ENCODE data around the gene NCKAP5.
A peak's percentile ranks its signal among the peaks of the same experiment; 100 is the strongest.

NCKAP5 gene

DNA sequence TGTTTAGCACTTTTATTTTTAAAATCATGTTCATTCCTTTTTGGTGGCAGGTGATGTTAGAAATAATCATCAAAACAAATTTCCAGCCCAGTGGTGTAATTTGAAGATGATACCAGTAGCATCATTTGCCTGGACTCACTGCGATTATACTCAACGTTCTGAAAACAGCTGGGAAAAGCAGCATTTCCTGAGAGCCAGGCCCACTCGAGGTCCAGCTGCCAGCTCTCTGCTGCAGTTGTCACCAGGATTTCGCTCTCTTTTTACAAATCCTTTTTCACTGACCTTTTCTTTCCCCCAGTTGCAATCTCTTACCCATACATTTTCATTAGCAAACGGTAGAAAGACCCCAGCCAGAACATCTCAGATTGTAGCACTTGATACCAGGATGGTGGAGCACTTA, 787.6 kb downstream of the NCKAP5 start:
- DNase-seq = no peak

DNA sequence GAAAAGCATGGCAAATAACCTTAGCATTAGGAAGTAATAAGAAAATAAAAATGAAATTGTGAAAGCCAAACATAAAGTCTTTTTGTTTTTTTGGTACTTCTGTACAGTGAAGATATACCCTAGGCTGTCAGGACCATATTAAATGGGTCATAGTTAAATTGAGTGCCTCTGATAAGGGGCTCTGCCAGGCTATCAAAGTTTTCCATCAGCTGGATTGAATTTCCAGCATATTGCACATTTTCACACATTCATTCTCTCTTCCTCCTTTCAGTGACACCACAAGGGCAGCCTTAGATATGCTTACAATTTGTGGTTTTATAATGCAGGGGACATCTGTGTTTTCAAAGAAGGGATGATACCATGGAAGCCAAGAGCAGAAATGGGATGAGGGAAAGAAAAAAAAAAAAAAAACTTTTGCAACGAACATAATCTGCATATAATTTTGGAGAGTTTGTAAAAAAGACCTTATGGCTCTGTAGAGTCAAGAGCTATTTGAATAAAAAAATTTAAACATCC, 789.0 kb downstream of the NCKAP5 start:
- DNase-seq = no peak

DNA sequence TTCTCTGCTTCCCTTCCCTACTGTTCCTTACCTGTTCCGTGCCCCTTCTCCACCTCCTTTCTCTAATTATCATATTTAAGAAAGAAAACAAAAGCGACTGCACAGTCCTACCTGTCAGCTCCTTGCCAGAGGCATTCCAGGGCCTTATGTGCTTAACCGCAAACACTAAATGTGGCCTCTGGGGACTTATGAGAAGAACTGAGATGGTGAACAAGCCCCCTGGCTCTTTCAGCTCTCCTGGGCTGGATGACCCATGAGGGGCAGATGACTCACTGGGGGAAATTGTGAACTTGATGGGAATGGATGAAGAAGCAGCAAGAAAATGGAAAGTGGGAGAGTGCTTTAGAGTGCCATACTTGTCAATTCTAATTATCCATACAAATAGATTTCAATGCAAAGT, 792.0 kb downstream of the NCKAP5 start:
- DNase-seq = peak; percentile 9

DNA sequence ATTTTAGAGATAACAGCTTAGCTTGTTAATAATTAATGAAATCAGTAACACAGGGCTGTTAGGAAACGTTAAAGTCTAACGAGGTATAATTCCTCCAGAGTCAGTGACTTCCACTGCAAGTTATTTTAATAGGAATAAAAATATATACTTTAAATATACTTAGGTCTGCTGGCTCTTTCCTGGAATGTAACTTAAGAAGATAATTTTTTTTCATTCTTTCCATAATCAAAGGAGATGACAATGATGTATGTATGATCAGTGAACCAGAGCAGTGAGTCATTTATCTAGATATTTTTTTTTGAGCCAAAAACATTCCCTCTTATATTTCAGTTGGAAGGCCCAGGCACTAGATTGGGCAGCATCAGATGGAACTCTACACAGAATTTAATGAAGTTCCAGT, 794.1 kb downstream of the NCKAP5 start:
- no peak for DNase-seq

DNA sequence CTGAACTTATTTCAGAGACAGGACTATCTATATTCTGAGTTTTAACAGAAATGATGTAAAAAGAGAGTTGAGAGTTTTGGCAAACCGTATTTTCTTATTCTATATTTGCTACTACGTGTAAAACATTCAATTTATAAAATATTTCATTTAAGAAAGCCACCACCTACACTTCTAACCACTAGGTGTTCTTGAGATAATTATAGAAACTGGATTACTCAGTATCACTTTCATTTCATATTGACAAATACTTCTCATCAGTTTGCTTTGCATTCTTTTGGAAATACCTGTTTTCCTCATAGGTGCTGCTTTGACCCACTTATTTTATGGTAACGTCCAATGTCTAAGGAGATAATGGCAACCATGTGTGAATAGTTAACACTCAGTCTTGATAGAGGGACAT, 794.9 kb downstream of the NCKAP5 start:
- no peak for DNase-seq

DNA sequence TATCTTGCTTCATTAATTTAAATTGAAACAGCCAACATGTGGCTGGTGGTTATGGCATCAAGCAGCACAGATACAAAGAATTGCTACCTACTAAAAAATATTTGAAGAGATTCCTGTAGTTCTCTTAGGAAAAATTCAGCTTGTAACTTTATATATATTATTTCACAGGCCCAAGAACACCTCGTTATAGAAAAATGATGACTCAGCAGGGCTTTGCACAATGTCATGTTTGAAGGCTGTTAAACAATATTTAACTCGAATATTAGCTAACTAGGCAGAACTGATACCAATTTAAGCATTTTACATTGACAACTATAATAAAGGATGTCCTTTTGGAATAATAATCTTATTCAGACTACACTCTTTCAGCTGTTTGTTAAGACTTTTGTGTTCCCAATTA, 795.9 kb downstream of the NCKAP5 start:
- no peak for DNase-seq

DNA sequence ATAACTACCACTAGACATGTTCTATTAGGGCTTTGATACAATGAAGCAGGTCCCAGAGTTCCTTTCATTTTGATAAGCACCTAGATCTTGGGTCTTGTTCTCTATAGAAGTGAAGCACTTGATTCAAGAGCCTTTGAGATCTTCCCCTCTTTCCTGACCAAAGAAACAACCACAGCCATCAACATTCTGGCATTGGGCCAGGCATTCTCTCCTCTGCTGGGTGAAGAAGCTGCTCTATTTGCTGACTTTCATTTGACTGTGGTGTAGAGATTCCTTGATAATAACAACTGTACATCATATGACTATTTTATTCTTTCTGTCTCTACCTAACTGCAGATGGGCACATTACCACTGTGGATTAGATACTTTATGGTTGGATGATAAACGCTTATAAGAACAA, 801.7 kb downstream of the NCKAP5 start:
- DNase-seq = peak; percentile 91

DNA sequence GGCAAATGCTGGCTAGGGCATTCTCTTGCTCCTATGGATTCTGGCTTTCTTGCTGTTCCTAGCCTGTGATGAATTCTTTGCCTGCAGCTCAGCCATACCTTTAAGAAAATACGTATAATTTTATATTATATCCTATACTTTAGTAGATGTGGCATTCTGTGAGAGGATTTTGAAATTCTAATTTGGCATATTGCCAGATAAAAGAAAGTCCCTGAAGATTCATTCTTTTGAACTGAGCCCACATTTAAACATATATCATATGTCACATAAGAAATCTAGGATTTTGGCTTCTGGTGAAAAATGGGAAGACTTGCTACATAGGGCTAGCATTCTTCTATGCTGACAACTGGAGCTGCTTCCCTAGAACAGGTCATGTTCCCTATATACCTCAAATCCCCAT, 806.8 kb downstream of the NCKAP5 start:
- DNase-seq = no peak

DNA sequence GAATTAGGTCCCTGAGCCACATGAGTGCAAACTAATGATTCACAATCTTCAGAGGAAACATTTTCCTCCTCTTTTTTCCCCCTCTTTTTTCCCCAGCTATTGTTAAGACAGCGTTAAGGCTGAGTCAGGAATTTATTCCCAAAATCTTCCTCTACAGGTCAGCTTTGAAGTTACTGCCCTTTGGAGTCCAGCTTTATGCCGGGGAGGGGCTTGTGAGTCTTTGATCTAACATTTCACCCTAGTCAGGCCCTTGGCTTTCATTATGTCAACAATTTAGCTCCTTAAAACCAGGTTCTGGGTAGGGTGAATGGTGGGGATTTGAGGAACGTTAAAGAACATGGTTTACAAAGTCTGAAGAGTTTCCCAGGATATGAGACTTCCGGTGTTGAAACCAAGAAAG, 807.3 kb downstream of the NCKAP5 start:
- no peak for DNase-seq

DNA sequence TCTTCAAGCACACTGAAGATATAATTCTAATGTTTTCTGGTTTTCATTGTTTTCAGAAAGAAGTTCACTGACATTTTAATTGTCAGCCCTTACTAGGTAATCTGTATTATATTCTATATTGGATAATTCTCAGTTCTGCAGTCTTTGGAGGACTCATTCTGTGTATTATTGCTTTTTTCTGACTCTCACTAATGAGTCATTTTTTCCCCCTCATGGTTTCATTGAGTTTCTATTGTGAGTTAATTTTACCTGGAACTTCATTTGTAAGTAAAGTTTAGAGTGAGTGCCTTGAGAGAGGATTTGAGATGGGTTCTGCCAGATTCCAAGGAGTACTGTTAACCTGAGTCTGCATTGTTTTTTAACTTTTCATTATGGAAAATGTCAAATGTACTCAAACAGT, 807.9 kb downstream of the NCKAP5 start:
- no peak for DNase-seq

DNA sequence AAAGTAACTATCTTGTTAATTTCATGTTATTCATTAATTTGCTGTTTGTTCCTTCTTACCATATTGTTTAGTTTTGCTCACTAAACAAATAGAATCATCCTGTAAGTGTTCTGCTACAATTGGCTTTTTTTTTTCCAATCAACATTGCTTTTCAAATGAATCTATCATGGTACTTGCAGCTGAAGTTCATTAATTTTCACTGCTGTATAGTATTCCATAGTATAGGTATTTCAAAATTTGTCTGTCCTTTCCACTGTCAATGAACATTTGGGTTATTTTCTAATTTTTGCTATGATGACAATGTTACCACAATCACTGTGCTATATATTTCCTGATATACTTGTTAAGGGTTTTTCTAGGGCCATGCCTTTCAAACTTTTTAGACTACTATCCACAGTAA, 809.3 kb downstream of the NCKAP5 start:
- DNase-seq = no peak

DNA sequence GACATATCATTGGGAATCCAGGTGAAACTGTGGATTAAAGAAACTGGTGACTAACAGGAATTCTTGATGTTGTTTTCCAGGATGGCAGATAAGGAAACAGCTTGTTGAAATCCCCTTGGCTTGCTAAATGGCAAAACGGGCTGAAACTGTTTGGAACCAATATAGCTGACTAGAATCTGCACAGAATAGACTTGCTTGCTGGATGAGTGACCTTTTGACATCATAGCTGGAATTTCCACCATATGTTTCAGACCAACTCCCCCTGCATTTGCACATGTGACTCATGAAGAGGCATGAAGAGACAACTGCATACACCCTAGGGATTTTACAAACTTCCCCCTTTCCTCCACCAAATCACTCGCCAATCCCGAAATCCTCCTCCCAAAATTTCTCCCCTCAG, 810.6 kb downstream of the NCKAP5 start:
- DNase-seq = no peak

DNA sequence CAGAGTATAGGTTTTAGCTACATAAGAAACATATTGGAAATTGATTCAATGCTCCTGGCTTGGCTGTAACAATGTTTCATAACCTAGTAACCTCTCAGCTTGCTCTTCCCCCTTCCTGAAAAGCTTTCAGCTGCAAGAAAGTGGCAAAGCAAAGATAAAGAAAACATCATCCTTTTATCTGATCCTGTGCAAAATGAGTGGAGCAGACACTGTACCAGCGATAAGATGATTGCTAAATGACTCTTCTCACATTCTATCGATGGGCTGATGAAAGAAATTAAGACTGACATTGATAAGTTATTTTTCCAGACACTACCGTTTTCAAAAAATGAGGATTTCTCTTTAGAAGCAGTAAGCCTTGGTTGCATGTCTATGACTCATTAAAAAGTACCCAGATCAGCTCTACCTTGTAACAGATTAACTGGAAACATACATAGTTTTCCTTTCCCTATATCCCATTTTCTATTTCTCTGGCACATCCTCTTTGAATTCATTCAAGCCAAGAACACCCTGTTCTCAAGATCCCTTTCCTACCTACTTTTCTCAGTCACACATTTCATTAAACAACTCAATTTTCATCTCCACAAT, 811.2 kb downstream of the NCKAP5 start:
- no peak for DNase-seq

DNA sequence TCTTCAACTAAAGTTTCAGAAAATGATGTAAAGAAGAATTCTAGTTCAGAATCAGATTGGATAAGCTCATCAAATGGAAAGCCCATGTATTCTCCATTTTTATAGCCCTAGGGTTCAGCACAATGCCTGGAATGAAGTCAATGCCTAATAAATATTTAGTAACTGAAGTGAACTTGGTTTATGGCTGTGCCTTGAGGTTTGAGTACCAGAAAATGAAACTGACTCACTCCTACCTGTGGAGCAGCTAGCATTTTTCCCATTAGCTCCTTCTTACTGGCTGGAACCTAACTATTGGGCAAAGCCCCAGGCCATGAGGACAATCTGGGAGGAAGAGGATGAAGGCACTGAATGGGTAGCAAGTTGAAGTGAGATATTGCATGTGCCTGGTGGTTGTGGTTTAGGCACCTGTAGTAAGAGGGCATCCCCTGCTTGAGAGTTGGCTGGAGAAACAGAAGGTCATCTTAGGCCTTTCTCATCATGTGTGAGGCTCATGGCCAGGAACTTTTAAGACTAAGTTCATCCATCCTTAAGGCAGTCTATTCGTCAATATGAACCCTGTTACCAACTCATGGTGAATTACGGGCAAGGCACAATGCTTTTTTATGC, 813.3 kb downstream of the NCKAP5 start:
- DNase-seq = no peak

DNA sequence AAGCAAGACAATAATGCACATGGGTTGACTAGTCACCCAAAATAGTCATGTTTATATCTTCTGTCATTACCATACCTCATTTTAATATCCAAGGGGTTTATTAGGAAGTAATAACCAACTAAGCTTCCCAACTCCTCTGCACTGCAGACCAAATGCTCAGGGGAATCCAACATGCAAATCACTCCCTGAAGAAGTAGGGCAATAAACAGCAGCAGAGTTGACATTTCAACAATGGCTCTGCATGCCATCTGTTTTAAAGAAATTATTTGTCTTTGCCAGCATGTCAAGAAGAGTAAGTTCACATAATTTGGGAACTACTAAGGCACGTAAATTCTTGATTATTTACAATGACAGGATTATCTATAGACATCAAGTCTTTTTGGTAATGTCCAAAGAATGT, 813.9 kb downstream of the NCKAP5 start:
- no peak for DNase-seq

DNA sequence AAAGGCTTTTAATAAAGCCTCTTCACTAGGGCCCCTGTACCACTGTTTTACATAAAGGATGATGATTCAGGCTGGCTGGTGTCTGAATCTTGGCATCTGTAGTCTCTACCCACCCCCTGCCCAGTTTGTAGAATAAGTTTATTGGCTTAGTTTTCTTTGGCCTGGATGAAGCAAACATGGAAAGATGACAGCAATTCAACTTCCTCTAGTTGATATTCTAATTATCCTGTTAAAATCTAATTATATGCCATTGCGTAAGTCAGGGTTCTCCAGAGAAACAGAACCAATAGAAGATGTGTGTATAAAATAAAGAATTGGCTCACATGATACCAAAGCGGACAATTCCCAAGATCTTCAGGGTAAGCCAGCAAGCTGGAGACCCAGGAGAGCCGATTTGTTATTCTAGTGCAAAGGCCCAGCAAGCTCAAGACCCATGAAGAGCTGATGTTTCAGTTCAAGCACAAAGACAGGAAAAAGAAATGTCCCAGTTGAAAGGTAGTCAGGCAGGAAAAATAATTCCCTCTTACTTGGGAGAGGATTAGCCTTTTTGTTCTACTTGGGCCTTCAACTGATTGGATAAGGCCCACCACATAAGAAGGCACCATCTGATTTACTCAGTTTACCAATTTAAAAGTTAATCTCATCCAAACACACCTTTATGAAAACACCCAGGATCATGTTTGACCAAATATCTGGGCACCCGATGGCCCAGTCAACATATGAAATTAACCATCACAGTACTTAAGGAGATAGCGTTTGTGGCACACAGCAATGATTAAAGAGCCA, 815.6 kb downstream of the NCKAP5 start:
- no peak for DNase-seq

DNA sequence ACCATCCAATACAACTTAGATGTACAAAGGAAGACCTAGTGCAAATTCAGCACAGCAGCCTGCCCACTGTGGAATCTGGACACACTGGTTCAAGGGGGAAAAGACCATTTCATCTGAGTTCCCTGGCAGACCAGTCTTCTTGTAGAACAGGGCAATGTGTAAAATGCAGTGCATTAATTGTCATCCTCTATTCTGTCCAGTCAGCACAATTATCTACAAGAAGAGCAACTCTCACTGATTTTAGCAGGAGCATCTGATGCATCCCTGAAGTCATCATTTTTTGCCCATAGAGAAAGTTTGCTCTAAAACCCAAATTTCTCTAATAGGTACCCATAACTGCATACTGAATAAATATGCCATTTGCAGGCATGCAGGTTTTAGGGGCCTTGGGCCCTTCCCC, 816.4 kb downstream of the NCKAP5 start:
- no peak for DNase-seq

DNA sequence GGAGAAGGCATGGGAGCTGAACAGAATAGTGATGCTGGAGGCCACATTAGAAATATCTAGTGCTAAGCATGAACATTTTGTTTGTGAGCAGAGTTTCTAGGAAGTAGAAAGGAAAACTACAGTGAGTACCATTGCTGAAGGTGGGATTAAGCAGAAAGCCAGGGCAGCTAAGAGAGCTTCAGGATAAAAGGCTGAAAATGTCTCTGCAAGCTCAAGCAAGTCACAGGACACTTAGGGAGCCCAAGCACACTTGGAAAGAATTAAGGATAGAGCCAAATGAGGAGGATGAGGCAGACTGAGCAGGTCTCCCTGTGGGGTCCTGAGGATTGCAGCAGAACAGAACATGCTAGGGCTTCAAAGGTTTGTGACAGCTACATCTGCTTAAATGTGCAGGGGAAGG, 817.7 kb downstream of the NCKAP5 start:
- no peak for DNase-seq

DNA sequence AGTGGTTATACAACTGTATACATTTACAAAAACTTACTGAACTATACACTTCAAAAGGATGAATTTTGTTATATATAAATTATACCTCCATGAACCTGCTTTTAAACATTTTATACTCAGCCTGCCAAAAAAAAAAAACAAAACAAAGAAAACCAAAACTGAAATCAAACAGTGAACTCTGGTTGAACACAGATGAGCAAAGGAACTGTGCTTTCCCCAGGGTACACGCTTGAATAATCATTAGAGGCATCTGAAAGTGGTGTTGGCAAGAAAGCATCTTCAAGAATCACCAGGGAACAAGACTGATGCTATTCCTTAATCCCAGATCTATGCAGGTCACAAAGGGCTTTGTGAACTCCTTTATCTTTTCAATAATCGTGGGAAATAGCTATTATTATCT, 821.2 kb downstream of the NCKAP5 start:
- DNase-seq = no peak

DNA sequence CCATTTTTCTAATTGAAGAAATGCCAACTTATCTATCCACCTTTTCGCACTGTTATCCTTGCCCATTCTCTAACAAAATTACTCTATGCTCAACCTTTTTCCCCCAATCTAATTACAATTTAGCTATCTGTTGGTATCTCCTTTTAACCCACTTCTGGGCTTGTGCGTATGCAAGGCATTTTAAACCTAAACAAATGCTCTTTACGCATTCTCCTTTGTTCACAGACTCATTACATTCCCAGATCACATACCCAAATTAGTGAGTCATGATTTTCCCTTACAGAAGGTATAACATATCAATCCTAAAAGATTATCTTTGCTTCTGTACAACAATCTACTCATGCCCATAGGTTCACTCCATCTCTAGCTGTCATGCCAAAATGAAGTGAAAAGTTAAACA, 826.5 kb downstream of the NCKAP5 start:
- no peak for DNase-seq

DNA sequence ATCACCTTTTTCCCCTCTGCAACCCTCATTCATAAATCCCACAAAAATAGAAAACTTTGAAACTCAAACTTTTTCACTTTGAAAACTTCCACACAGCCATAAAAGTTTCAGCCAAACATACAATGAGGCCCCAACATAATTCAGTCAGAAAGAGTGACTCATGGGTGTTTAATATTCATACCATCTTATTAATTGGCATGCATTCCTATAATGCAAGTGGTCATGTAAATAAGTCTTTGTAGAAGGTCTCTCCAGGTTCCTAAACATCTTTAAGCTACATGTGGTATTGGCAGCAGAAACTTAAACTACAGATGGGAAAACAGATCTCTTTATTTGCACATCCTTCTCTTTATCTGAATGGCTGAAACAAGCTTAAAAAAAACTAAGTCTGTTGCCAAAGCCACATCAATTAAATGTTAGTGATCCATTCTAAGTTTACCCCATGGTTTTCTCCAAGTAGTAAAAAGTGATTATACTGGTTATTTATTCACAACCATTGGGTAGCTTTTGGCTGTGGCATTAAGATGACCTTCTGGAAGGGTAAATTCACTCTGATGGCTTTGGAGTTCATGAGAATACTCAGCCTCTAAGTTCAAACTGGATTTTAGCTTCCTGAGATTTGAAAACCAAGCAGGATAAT, 828.1 kb downstream of the NCKAP5 start:
- no peak for DNase-seq

DNA sequence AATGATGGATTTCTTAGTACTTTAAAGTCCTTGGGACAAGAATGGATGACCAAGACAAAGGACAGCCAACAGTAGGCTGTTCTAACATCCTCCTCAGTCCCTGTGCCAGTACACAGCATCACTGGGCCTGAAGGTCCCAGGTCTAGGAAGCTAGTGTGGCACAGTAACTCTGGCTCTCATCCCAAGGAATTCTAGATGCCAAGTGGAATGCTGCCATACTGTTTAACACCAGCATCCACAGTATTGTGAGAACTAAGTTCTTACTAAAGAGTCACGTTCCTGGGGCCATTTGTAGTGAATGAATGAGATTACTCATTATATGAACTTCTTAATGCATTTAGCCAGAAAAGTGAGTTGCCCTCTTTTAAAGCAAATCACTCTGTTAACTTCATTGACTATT, 830.0 kb downstream of the NCKAP5 start:
- no peak for DNase-seq

DNA sequence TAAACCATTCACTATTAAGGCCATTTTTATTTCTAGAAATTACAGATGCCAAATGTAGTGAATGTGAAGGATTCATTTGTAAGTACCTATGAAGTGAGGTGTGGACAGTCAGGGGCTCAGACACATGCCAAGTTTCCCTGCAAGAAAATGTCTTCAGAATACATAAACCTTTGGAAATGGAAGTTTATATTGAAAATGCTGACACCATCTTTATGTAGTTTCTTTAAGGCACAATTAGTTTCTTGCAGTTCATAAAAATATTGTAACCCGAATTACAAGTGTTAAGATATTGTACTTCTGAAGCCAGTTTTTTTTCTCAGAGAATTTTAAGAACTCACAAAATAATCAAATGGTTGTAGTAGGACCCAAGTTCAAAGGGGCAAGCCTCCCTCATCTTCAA, 832.2 kb downstream of the NCKAP5 start:
- DNase-seq = no peak

DNA sequence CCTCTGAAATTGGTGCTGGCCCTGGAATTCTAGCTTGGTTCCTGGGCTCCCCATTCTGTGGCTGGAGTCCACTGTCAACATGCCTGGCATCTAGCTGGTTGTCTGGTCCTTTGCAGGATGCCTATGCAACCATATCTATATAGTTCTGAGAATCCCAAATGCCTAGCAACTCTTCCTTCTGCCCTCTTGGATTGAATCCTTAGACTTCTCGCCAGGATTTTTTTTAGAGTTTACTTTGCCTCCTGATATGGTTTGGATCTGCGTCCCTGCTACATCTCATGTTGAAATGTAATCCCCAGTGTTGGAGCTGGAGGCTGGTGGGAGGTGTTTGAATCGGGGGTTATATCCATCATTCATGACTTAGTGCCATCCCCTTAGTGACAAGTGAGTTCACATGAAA, 833.3 kb downstream of the NCKAP5 start:
- no peak for DNase-seq

Measured in DMS79 (cell line).